ENCODE measurements around the gene L1CAM. TPM values are rescaled to one million over a fixed set of nuclear protein-coding genes. Genes with fewer than 3 reads are reported as not detected.
A peak's percentile ranks its signal among the peaks of the same experiment; 100 is the strongest.

Gene L1CAM
- total RNA-seq, 3 donors from 2014 or later = 0.14 to 0.46 (median 0.34) TPM

- ATAC-seq = no peak
- no peaks in the 10 kb centered on the region for H3K36me3 Mint-ChIP-seq (ENCODE audit: insufficient read depth)
- no peaks in the 10 kb centered on the region for H3K9me3 Mint-ChIP-seq
- DNase-seq = no peak
- H3K4me1 Mint-ChIP-seq (ENCODE audit: low read depth) = peaks cover 39% of the 10 kb centered on the region
- H3K4me3 Mint-ChIP-seq = peak overlapping the region; percentile 2
- H3K27me3 Mint-ChIP-seq (ENCODE audit: low read depth) = no peaks in the 10 kb centered on the region
These were observed 17.4 kb upstream of the L1CAM start for GRCh38 chrX:153903238-153903980.

- H3K36me3 Mint-ChIP-seq (ENCODE audit: insufficient read depth) = no peaks in the 10 kb centered on the region
- H3K9me3 Mint-ChIP-seq = no peaks in the 10 kb centered on the region
- H3K4me3 Mint-ChIP-seq = no peak overlapping the region
- DNase-seq = no peak
- no peaks in the 10 kb centered on the region for H3K27me3 Mint-ChIP-seq (ENCODE audit: low read depth)
- peaks cover 39% of the 10 kb centered on the region for H3K4me1 Mint-ChIP-seq (ENCODE audit: low read depth)
- ATAC-seq = no peak
These were observed 16.4 kb upstream of the L1CAM start for GRCh38 chrX:153902385-153902784.

GRCh38 chrX:153901753-153902140 lies 15.8 kb upstream of the L1CAM start:
- H3K27me3 Mint-ChIP-seq (ENCODE audit: low read depth) = no peaks in the 10 kb centered on the region
- ATAC-seq = no peak
- H3K36me3 Mint-ChIP-seq (ENCODE audit: insufficient read depth) = no peaks in the 10 kb centered on the region
- H3K9me3 Mint-ChIP-seq = no peaks in the 10 kb centered on the region
- peaks cover 39% of the 10 kb centered on the region for H3K4me1 Mint-ChIP-seq (ENCODE audit: low read depth)
- DNase-seq = no peak
- no peak overlapping the region for H3K4me3 Mint-ChIP-seq

- Mint-ChIP-seq H3K9me3 (no peaks in the 10 kb centered on the region), H3K36me3 (ENCODE audit: insufficient read depth) (no peaks in the 10 kb centered on the region), H3K4me1 (ENCODE audit: low read depth) (peaks cover 39% of the 10 kb centered on the region), H3K27me3 (ENCODE audit: low read depth) (no peaks in the 10 kb centered on the region), H3K4me3 (peak overlapping the region; percentile 43)
- ATAC-seq = peak; percentile 80 to 83
- peak; percentile 45 for DNase-seq
These were observed 15.1 kb upstream of the L1CAM start for GRCh38 chrX:153900831-153901752.

- no peaks in the 10 kb centered on the region for H3K36me3 Mint-ChIP-seq (ENCODE audit: insufficient read depth)
- no peak for ATAC-seq
These were observed 11.9 kb upstream of the L1CAM start for GRCh38 chrX:153897899-153898298.

GRCh38 chrX:153889123-153889522 lies 3.1 kb upstream of the L1CAM start:
- DNase-seq (no peak), ATAC-seq (no peak)
- H3K9me3 Mint-ChIP-seq = no peaks in the 10 kb centered on the region
- peaks cover 1% of the 10 kb centered on the region for H3K4me1 Mint-ChIP-seq (ENCODE audit: low read depth)
- peaks cover 13% of the 10 kb centered on the region for H3K27me3 Mint-ChIP-seq (ENCODE audit: low read depth)
- H3K4me3 Mint-ChIP-seq = no peak overlapping the region
- no peaks in the 10 kb centered on the region for H3K36me3 Mint-ChIP-seq (ENCODE audit: insufficient read depth)

More at GRCh38 chrX:153897899-153898298, 11.9 kb upstream of the L1CAM start:
- peaks cover 3% of the 10 kb centered on the region for H3K27me3 Mint-ChIP-seq (ENCODE audit: low read depth)
- no peak overlapping the region for H3K4me3 Mint-ChIP-seq
- peaks cover 19% of the 10 kb centered on the region for H3K4me1 Mint-ChIP-seq (ENCODE audit: low read depth)
- no peaks in the 10 kb centered on the region for H3K9me3 Mint-ChIP-seq
- no peak for DNase-seq

GRCh38 chrX:153888344-153888743 lies 2.4 kb upstream of the L1CAM start:
- ATAC-seq = no peak

GRCh38 chrX:153887385-153887784 lies 1.4 kb upstream of the L1CAM start:
- Mint-ChIP-seq H3K36me3 (ENCODE audit: insufficient read depth) (no peaks in the 10 kb centered on the region), H3K4me3 (no peak overlapping the region), H3K27me3 (ENCODE audit: low read depth) (peaks cover 17% of the 10 kb centered on the region), H3K4me1 (ENCODE audit: low read depth) (peaks cover 1% of the 10 kb centered on the region), H3K9me3 (no peaks in the 10 kb centered on the region)
- no peak for ATAC-seq
- no peak for DNase-seq

More at GRCh38 chrX:153888344-153888743, 2.4 kb upstream of the L1CAM start:
- no peaks in the 10 kb centered on the region for H3K9me3 Mint-ChIP-seq
- peaks cover 1% of the 10 kb centered on the region for H3K4me1 Mint-ChIP-seq (ENCODE audit: low read depth)
- H3K36me3 Mint-ChIP-seq (ENCODE audit: insufficient read depth) = no peaks in the 10 kb centered on the region
- no peak for DNase-seq
- H3K27me3 Mint-ChIP-seq (ENCODE audit: low read depth) = peaks cover 17% of the 10 kb centered on the region
- H3K4me3 Mint-ChIP-seq = no peak overlapping the region

GRCh38 chrX:153886915-153887314 lies 942 bp upstream of the L1CAM start:
- no peak overlapping the region for H3K4me3 Mint-ChIP-seq
- DNase-seq (no peak), ATAC-seq (no peak)
- no peaks in the 10 kb centered on the region for H3K9me3 Mint-ChIP-seq
- no peaks in the 10 kb centered on the region for H3K36me3 Mint-ChIP-seq (ENCODE audit: insufficient read depth)
- peaks cover 19% of the 10 kb centered on the region for H3K27me3 Mint-ChIP-seq (ENCODE audit: low read depth)
- H3K4me1 Mint-ChIP-seq (ENCODE audit: low read depth) = peaks cover 1% of the 10 kb centered on the region

GRCh38 chrX:153885208-153885787 lies 675 bp downstream of the L1CAM start:
- Mint-ChIP-seq H3K4me1 (ENCODE audit: low read depth) (peaks cover 1% of the 10 kb centered on the region), H3K36me3 (ENCODE audit: insufficient read depth) (no peaks in the 10 kb centered on the region), H3K4me3 (peak overlapping the region; percentile 19), H3K9me3 (no peaks in the 10 kb centered on the region), H3K27me3 (ENCODE audit: low read depth) (peaks cover 22% of the 10 kb centered on the region)
- peak; percentile 61 to 62 for ATAC-seq
- DNase-seq = no peak

- DNase-seq = no peak
- no peak for ATAC-seq
These were observed 1.4 kb downstream of the L1CAM start for GRCh38 chrX:153884590-153884989.

GRCh38 chrX:153884136-153884535 lies 1.8 kb downstream of the L1CAM start:
- Mint-ChIP-seq H3K9me3 (no peaks in the 10 kb centered on the region), H3K4me1 (ENCODE audit: low read depth) (peaks cover 5% of the 10 kb centered on the region), H3K27me3 (ENCODE audit: low read depth) (peaks cover 29% of the 10 kb centered on the region), H3K4me3 (no peak overlapping the region), H3K36me3 (ENCODE audit: insufficient read depth) (no peaks in the 10 kb centered on the region)
- ATAC-seq (no peak), DNase-seq (no peak)

More at GRCh38 chrX:153884590-153884989, 1.4 kb downstream of the L1CAM start:
- Mint-ChIP-seq H3K9me3 (no peaks in the 10 kb centered on the region), H3K4me3 (no peak overlapping the region), H3K4me1 (ENCODE audit: low read depth) (peaks cover 1% of the 10 kb centered on the region), H3K36me3 (ENCODE audit: insufficient read depth) (no peaks in the 10 kb centered on the region), H3K27me3 (ENCODE audit: low read depth) (peaks cover 26% of the 10 kb centered on the region)

GRCh38 chrX:153883163-153883843 lies 2.7 kb downstream of the L1CAM start:
- Mint-ChIP-seq H3K4me1 (ENCODE audit: low read depth) (peaks cover 11% of the 10 kb centered on the region), H3K36me3 (ENCODE audit: insufficient read depth) (no peaks in the 10 kb centered on the region), H3K4me3 (no peak overlapping the region), H3K27me3 (ENCODE audit: low read depth) (peaks cover 32% of the 10 kb centered on the region), H3K9me3 (no peaks in the 10 kb centered on the region)
- no peak for DNase-seq
- no peak for ATAC-seq

GRCh38 chrX:153882557-153882956 lies 3.4 kb downstream of the L1CAM start:
- H3K4me1 Mint-ChIP-seq (ENCODE audit: low read depth) = peaks cover 15% of the 10 kb centered on the region
- DNase-seq (no peak), ATAC-seq (no peak)
- no peaks in the 10 kb centered on the region for H3K36me3 Mint-ChIP-seq (ENCODE audit: insufficient read depth)
- H3K9me3 Mint-ChIP-seq = no peaks in the 10 kb centered on the region
- no peak overlapping the region for H3K4me3 Mint-ChIP-seq
- peaks cover 30% of the 10 kb centered on the region for H3K27me3 Mint-ChIP-seq (ENCODE audit: low read depth)
